PFSK-1 (cell line): Measurements from ENCODE around the gene C16orf82.

ENCODE experiments used
- FOXP2 ChIP-seq: optimal IDR thresholded peaks from 2 replicates; pipeline ENCODE3; 2011; ENCODE audit warnings: borderline replicate concordance, control low read depth, inconsistent platforms; ENCODE audit not compliant: insufficient read depth; ENCODE audit errors: extremely low read length, extremely low read depth
- POLR2AphosphoS5 ChIP-seq: IDR thresholded peaks from 2 replicates; pipeline ENCODE4 v1.6.1; 2012; ENCODE audit warnings: low read depth, mild to moderate bottlenecking, control low read depth, low read length, moderate library complexity
- SIN3A ChIP-seq: IDR thresholded peaks from 2 replicates; pipeline ENCODE4 v1.6.1; 2012; ENCODE audit warnings: mild to moderate bottlenecking, low read length, moderate library complexity, borderline replicate concordance; ENCODE audit not compliant: insufficient read depth
- TAF1 ChIP-seq: IDR thresholded peaks from 2 replicates; pipeline ENCODE4 v1.6.1; 2012; ENCODE audit warnings: low read length, control low read depth, borderline replicate concordance; ENCODE audit not compliant: insufficient read depth
- TF ChIP-seq, protein P1 (sequence below), 2 experiments: IDR thresholded peaks; 2 replicates each; pipeline versions ENCODE4 v1.6.1 to v1.8.0; 2011 to 2012; ENCODE audit warnings: low read depth in 2 of 2, low read length in 2 of 2, control low read depth in 1 of 2, inconsistent platforms in 1 of 2, mild to moderate bottlenecking in 1 of 2, moderate library complexity in 1 of 2; ENCODE audit not compliant: insufficient read depth in 1 of 2

The C16orf82 gene

DNA sequence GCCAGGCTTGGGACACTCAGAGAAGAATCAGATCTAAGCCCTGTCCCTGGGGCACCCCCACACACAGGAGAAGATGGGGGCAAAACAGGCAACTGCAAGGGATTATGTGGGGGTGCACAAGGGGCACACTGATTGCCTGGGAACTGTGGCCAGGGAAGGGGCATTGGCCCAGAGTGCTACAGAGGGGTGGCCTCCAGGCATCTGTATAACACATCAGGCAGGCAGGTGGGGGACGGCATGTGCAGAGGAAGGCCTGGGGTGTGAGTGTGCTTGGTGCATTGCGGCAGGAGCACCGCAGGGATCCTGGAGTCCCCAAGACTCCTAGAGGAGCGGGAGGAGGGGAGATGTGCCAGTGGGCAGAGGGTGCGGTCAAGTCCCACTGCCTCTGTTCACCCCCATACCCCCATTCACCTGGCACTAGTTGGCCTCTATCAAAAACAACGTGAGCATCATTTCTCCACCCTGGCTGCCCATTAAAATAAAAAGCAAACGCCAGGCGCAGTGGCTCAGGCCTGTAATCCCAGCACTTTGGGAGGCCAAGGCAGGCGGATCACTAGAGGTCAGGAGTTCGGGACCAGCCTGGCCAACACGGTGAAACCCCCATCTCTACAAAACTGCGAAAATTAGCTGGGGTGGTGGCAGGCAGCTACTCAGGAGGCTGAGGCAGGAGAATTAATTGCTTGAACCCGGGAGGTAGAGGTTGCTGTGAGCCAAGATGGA lies 41.5 kb downstream of the C16orf82 start:
- TF ChIP-seq TAF1 (no peak), SIN3A (no peak)

DNA sequence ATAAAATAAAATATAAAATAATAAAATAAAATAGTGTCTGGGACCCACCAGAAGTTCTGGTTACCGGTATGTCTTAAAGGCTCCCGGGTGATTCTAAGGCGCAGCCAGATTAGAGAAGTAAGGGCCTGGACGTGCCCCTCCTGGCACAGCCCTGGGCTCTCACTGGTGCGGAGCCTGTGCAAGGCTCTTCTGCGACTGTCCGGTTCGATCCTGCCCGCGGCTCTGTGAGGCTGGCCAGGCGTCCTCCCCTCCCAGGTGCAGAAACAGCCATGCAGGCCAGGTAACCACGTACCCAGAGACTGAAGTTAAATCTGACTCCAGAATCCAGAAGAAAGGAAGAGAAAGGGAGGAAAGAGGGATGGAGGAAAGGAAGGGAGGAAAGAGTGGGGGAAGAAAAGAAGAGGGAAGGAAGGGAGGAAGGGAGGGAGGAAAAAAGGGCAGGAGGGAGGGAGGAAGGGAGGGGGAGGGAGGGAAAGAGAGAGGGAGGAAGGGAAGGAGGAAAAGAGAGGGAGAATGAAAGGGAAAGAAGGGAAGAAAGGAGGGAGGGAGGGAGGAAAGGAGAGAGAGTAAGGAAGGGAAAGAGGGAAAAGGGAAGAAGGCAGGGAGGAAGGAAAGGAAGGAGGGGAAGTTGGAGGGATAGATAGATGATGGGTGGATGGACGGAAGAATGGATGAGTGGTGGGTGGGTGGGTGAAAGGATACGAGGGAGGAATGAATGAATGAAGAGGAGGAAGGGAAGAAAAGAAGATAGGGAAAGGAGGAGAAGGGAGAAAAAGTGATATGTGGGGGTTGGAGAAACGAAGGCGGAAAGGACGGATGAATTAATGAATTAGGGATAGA lies 42.3 kb downstream of the C16orf82 start:
- TF ChIP-seq, protein P1, sequence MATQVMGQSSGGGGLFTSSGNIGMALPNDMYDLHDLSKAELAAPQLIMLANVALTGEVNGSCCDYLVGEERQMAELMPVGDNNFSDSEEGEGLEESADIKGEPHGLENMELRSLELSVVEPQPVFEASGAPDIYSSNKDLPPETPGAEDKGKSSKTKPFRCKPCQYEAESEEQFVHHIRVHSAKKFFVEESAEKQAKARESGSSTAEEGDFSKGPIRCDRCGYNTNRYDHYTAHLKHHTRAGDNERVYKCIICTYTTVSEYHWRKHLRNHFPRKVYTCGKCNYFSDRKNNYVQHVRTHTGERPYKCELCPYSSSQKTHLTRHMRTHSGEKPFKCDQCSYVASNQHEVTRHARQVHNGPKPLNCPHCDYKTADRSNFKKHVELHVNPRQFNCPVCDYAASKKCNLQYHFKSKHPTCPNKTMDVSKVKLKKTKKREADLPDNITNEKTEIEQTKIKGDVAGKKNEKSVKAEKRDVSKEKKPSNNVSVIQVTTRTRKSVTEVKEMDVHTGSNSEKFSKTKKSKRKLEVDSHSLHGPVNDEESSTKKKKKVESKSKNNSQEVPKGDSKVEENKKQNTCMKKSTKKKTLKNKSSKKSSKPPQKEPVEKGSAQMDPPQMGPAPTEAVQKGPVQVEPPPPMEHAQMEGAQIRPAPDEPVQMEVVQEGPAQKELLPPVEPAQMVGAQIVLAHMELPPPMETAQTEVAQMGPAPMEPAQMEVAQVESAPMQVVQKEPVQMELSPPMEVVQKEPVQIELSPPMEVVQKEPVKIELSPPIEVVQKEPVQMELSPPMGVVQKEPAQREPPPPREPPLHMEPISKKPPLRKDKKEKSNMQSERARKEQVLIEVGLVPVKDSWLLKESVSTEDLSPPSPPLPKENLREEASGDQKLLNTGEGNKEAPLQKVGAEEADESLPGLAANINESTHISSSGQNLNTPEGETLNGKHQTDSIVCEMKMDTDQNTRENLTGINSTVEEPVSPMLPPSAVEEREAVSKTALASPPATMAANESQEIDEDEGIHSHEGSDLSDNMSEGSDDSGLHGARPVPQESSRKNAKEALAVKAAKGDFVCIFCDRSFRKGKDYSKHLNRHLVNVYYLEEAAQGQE (IDR thresholded peaks at IDR 0.05; ENCODE audit: insufficient read depth in 1 of 2, low read depth in 2 of 2, low read length in 2 of 2) = no peak
- TF ChIP-seq SIN3A = no peak
- no peak for TF ChIP-seq FOXP2
- TF ChIP-seq TAF1 = no peak
- no peak for TF ChIP-seq POLR2AphosphoS5

DNA sequence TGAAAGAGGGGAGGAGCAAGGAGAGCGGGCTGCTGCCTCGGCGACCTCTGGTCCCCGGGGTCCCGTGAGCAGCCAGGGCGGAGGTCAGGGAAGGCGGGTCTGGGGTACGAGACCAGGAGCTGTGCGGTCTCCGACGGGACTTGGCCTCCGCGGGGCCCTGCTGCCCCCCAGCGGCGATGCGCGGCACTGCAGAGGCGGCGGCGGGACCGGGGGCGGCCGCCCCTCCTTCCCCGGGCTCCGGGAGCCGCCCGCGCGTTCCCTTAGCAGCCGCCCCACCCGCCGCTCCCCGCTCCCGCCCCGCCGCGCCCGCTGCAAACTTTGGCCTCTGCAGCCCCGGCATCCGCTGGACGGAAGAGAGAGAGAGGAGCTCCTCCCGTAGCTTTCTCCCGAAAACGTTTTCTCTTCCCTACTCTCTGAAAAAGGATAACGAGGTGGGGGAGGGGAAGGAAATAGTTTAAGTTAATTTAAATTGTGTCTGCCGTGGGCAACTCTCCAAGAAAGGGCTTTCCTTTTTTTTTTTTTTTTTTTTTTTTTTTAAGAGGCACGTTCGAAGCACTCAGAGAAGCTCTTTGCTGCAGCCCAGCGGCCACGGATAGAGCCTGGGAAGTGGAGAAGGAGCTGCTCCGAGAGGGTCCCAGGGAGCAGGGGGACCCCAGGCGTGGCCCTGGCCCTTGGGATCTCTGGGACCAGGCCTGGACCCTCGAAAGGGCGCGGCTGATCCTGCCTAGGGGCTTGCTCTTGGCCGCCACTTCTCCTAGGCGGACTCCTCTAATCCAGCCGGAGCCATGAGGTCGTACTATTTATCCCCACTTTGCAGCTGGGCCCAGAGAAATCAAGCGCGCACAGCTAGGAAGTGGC lies 43.2 kb downstream of the C16orf82 start:
- TF ChIP-seq, protein P1 (IDR thresholded peaks at IDR 0.05; ENCODE audit: insufficient read depth in 1 of 2, low read depth in 2 of 2, low read length in 2 of 2) = no peak
- no peak for TF ChIP-seq TAF1
- peak; percentile 63 for TF ChIP-seq FOXP2

DNA sequence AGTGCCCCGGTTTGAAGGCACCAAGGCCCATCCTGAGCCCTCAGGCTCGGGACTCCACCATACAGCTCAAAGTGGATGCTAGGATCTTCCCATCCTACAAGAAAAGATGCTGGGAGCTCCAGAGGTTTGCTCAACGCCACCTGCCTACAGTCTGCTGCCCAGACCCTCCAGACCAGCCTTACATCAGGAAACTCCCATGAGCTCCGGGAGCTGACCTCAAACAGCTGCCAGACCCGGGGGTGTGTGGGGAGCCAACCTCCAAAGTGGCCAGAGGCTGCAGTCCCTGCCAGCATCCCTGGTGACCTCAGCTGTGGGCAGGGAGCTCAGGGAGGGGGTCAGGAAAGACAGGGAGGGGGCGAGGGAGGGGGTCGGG lies 43.8 kb downstream of the C16orf82 start:
- TF ChIP-seq TAF1 = no peak
- TF ChIP-seq POLR2AphosphoS5 = no peak
- no peak for TF ChIP-seq SIN3A
- TF ChIP-seq FOXP2 = no peak
- TF ChIP-seq, protein P1 (IDR thresholded peaks at IDR 0.05; ENCODE audit: insufficient read depth in 1 of 2, low read depth in 2 of 2, low read length in 2 of 2) = no peak

DNA sequence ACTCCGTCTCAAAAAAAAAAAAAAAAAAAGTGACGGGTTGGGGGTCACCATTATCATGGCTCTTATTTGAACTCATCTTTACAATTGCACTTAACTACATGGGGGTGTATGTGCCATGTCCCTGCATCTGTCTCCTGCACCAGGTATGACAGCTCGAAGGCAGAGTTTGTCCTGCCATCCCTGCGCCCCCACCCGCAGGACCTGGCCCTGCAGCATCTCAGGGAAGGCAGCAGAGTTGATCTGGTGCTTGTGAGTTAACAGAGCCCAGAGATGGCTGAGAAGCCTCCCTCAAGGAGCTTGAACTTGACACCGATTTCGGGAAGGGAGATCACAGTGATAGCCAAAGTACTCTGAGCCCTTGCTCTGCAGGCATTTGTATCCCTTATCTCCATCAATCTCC lies 44.8 kb downstream of the C16orf82 start:
- no peak for TF ChIP-seq POLR2AphosphoS5
- TF ChIP-seq TAF1 = no peak
- no peak for TF ChIP-seq SIN3A
- TF ChIP-seq, protein P1 (IDR thresholded peaks at IDR 0.05; ENCODE audit: insufficient read depth in 1 of 2, low read depth in 2 of 2, low read length in 2 of 2) = no peak
- TF ChIP-seq FOXP2 = no peak
